HG02970 (cell line): ENCODE data around the gene ZNF529.
A peak's percentile ranks its signal among the peaks of the same experiment; 100 is the strongest.
"Not testable (repeated sequence)": the region's sequence is repeated elsewhere in the genome, so short reads cannot be mapped to it uniquely, and the experiment has no call there.

ENCODE experiments used
- ATAC-seq: cut with Tn5 transposase; IDR thresholded peaks from one replicate; pipeline ENCODE4 v1.9.1; 2021; ENCODE audit warnings: mild to moderate bottlenecking, moderate library complexity, moderate number of reproducible peaks; ENCODE audit not compliant: unreplicated experiment, low FRiP score

The ZNF529 gene

DNA sequence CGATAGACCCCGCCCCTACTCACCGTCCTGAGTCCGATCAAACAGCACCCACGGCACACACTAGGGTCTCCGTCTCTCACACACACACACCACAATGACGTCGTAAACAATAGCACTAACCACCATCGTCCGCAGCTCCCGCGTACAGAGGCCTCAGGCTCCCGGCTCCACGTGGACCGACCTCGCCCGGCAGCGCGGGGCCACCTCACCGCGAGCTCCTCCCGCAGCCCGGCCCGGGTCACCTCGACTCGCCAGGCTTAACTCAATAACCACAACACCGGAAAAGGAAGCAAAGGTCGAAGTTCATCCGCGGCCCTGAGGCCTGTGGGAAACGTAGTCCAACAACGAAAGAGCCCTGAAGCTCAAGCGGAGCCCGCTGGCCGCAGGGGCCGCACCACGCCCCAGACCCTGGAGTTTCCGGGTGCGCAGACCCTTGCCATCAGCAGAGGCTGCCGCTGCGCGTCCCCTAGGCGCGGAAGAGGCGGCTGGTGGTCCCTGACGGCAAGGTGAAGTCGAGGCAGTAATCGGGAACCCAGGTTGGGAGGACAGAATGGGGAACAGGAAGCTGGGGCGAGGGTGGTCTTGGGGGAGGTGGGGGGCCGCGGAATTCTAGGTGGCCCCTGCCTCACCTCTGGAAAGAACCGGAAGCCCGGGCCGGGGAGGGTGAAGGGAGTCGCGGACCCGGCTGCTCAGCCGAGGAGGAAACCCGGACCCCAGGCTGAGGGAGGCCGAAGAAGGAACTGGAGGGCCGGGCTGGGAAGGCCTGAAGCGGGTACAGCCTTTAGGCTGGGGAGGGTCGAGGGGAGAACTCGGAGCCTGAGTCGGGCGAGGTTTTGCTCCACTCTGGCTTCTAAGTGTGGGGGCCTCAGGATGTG, at the start of gene ZNF529:
ZNF529 (minus strand) TSS at position 273 of the 875 bp plus-strand sequence. CDS start 946 bp downstream, outside the sequence.
- ATAC-seq: peak; percentile 93

- ATAC-seq: no peak
These were observed 32.9 kb upstream of the ZNF529 start for GRCh38 chr19:36605877-36606478.

GRCh38 chr19:36605101-36605876, 32.2 kb upstream of the ZNF529 start, which contains the start of gene ZNF382:
Gene ZNF382 (plus strand): TSS chr19:36605313. CDS start chr19:36609915, 4,602 bp downstream.
- ATAC-seq: peak; percentile 65

DNA sequence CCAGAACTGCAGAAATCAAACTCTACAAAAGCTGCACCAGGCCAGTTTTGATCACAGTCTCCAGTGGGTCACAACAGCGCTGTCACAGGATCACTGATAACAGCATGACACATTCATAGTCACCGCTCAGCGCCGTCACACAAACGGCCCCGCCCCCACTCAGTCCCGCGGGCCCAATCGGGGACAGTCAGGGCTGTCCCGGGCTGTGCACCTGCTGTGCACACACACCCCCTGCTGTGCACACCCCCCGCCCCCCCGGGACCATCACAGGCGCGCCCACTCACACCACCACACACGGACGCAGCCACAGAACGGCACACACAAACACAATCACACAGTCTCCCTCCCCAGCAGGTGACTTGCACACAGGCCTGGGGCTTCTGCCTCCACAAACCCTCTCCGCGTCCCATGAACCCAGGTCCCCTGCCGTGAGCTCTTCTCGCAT, 31.6 kb upstream of the ZNF529 start:
- peak; percentile 61 for ATAC-seq

GRCh38 chr19:36602681-36603080, 29.6 kb upstream of the ZNF529 start:
- ATAC-seq: not testable (repeated sequence)

GRCh38 chr19:36579255-36579654, 6.2 kb upstream of the ZNF529 start:
- ATAC-seq: no peak

DNA sequence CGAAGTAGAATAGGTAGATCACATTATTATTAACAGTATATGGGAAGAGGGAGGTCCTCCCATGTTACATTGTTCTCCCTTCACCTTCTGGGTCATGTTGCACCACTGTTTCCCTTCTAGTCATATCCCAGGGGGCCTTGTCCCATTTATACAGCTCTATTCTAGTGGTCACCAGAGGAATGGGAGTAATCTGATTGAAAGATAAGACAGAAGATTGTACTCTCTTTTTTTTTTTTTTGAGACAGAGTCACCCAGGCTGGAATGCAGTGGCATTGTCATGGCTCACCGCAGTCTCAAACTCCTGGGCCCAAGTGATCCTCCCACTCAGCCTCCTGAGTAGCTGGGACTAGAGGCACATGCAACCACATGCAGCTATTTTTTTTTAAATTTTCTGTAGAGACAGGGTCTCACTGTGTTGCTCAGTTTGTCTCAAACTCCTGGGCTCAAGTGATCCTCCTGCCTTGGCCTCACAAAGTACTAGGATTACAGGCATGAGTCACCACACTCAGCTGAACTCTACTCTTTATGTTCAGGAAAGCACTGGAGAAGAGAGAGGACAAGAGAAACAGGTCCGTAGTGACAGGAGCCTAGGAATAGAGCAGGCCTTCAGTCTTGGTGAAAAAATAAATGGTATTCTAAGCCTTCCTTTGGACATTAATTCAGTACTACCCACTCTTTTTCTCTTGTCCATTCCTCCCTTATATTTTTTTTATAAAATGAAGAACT, 4.3 kb upstream of the ZNF529 start:
- no peak for ATAC-seq

GRCh38 chr19:36574741-36575140, 1.6 kb upstream of the ZNF529 start:
- ATAC-seq: no peak

- peak; percentile 4 for ATAC-seq
These were observed 1.0 kb upstream of the ZNF529 start for GRCh38 chr19:36573895-36574720.

GRCh38 chr19:36572593-36573019, 486 bp downstream of the ZNF529 start:
- no peak for ATAC-seq

DNA sequence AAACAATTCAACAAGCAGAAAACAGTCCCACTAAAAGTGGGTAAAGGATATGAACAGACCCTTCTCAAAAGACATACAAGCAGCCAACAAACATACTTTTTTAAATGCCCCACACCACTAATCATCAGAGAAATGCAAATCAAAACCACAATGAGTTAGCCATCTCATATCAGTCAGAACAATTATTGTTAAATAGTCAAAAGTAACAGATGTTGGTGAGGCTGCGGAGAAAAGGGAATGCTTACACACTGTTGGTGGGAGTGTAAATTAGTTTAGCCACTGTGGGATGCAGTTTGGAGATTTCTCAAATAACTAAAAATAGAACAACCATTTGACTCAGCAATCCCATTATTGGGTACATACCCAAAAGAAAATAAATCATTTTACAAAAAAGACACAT, 8.7 kb downstream of the ZNF529 start:
- ATAC-seq: no peak

DNA sequence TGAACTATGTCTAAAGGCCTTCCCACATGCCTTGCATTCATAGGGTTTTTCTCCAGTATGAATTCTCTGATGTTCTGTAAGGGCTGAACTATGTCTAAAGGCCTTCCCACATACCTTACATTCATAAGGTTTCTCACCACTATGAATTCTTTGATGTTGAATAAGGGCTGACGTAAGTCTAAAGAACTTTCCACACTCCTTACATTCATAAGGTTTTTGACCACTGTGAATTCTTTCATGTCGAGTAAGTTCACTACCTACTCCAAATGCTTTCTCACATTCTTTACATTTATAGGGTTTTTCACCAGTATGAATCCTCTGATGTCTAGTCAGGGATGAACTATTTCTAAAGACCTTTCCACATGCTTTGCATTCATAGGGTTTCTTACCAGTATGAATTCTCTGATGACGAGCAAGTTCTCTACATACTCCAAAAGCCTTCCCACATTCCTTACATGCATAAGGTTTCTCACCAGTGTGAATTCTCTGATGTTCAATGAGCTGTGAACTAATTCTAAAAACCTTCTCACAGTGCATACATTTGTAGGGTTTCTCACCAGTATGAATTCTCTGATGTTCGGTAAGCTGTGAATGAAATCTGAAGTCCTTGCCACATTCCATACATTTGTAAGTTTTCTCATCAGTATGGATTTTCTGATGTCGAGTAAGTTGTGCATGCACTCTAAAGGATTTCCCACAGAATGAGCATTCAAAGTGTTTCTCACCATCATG, 25.9 kb downstream of the ZNF529 start:
- ATAC-seq: no peak

DNA sequence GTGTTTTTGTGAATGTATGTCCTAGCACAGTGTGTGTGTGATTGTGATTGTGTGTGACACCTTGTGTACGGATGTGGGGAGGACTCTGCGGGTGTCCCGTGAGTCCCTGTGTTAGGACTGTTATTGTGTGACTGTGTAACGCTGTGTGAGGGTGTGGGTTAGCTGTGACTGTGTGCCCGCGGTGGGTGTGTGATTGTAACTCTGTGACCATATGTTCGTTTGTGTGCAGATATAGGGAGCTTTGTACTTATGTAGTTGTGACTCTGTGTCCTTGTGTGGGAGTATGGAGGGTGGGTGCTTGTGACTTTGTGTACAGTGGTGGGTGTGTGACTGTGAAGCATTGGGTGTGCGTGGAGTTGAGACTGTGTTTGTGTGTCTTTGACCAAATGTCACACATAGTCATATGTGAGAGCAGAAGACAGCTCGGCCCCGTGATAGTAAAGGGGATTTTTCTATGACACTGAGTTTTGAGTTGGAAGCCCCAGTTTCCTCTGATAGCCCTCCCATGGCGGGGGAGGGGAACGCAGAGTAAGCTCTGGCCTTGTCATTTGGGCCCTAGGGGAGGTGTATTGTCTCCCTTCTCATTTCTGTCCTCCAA, 44.1 kb downstream of the ZNF529 start:
- peak; percentile 19 for ATAC-seq

DNA sequence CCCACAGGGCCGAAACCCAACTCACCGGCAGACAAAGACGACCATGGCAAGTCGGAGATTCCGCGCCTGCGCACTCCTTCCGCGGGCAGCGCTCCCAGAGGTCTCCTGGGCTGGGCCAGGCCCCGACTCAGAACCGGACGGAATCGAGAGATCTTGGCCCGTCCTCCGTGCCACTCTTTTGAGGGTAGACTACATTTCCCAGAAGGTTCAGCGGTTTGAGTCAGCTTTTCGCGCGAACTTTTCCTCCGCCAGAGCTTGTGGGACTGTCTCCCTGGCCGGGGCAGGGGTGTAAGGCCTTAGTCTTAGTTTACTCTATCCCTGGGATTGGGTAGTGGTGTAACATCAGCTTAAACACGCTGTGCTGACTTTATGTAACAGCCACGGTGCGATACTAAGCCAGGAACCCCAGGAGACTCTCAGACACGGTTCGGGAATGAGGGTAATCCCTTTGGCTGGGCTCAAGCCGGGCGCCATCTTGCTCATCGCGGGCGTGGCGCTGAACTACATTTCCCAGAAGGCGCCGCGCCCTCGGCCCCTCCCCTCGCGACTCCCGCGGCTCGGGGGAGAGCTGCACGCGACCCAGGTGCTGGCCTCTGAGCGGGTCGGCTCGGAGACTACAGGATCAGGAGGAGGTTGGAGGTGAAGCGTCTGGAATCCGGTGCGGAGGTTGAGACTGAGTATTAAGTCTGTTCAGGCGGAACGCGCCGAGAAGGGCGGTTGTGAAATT, 44.7 kb downstream of the ZNF529 start, which contains the start of gene ZNF260:
ZNF260 (minus strand) TSS at position 78 of the 727 bp plus-strand sequence. CDS start 13,033 bp downstream, outside the sequence.
- peak; percentile 91 for ATAC-seq

DNA sequence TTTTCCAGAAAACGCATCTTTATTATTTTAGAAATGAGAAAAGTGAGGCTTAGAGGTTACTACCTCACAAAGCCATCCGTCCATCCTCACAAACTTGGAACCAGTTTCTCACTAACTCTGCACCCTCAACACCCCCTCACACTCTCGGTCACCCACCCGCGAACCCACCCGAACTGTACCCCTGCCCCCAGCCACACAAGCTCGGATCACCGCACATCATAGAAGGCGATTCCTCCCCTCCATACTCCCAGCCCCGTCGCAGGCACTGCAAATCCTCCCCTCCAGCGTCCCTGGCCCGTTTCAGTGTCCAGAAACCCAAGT, 45.3 kb downstream of the ZNF529 start:
- ATAC-seq: peak; percentile 4

DNA sequence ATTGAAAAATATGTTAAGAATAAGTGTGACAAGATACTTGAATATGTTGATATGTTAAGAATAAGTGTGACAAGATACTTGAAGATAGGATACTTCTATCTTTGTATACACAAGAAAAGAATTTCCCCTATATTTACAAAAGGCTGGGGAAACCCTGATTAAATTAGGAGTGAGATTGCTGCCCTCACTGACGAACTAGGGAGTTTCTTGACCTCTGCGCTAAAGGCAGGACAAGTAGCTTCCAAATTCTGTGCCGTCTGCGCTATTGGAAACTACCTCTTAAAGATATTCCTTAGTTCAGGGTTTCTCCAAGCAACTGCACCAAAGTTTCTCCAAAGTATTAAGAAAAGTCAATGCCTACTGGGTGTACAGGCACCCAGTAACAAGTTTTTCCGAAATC, 45.8 kb downstream of the ZNF529 start:
- no peak for ATAC-seq

GRCh38 chr19:36526581-36526980, 46.5 kb downstream of the ZNF529 start:
- ATAC-seq: no peak

GRCh38 chr19:36524617-36525016, 48.5 kb downstream of the ZNF529 start:
- ATAC-seq: no peak
